Measurements from ENCODE around the gene TNPO3. TPM values are rescaled to one million over a fixed set of nuclear protein-coding genes. Genes with fewer than 3 reads are reported as not detected.
"Not testable (repeated sequence)": the region's sequence is repeated elsewhere in the genome, so short reads cannot be mapped to it uniquely, and the experiment has no call there.

Gene TNPO3
- total RNA-seq, 1 experiment from 2014 or later: 61.5 TPM

- DNase-seq (ENCODE audit: low read depth in 1 of 2, low spot score in 2 of 2): no peak
- Histone ChIP-seq H3K9me3 (replicated peaks) (no peaks in the 10 kb centered on the region), H3K4me3 (no peak overlapping the region), H3K27ac (no peak overlapping the region), H3K4me1 (replicated peaks) (peaks cover 4% of the 10 kb centered on the region), H3K36me3 (no peaks in the 10 kb centered on the region), H3K27me3 (replicated peaks) (no peaks in the 10 kb centered on the region)
These were observed 28.6 kb upstream of the TNPO3 start for GRCh38 chr7:129083525-129083924.

- Histone ChIP-seq H3K27me3 (replicated peaks) (no peaks in the 10 kb centered on the region), H3K4me3 (no peak overlapping the region), H3K36me3 (no peaks in the 10 kb centered on the region), H3K9me3 (replicated peaks) (no peaks in the 10 kb centered on the region), H3K27ac (no peak overlapping the region), H3K4me1 (replicated peaks) (peaks cover 20% of the 10 kb centered on the region)
- no peak for DNase-seq (ENCODE audit: low read depth in 1 of 2, low spot score in 2 of 2)
These were observed 23.5 kb upstream of the TNPO3 start for GRCh38 chr7:129078455-129078854.

GRCh38 chr7:129076886-129077285 lies 22.0 kb upstream of the TNPO3 start:
- Histone ChIP-seq H3K4me1 (replicated peaks) (peaks cover 36% of the 10 kb centered on the region), H3K27me3 (replicated peaks) (no peaks in the 10 kb centered on the region), H3K36me3 (no peaks in the 10 kb centered on the region), H3K4me3 (no peak overlapping the region), H3K9me3 (replicated peaks) (no peaks in the 10 kb centered on the region), H3K27ac (no peak overlapping the region)
- no peak for DNase-seq (ENCODE audit: low read depth in 1 of 2, low spot score in 2 of 2)

- peaks cover 34% of the 10 kb centered on the region for H3K4me1 ChIP-seq (replicated peaks)
- H3K4me3 ChIP-seq: no peak overlapping the region
- H3K36me3 ChIP-seq: no peaks in the 10 kb centered on the region
- H3K27ac ChIP-seq: peak overlapping the region; percentile 10; the same call in 1 of the 2 replicates
- no peaks in the 10 kb centered on the region for H3K9me3 ChIP-seq (replicated peaks)
- DNase-seq (ENCODE audit: low read depth in 1 of 2, low spot score in 2 of 2): no peak
- no peaks in the 10 kb centered on the region for H3K27me3 ChIP-seq (replicated peaks)
These were observed 20.1 kb upstream of the TNPO3 start for GRCh38 chr7:129074994-129075393.

- H3K27ac ChIP-seq: peak overlapping the region; percentile 55
- H3K4me3 ChIP-seq: no peak overlapping the region
- H3K4me1 ChIP-seq (replicated peaks): peaks cover 34% of the 10 kb centered on the region
- peak; percentile 77 to 90 for DNase-seq (ENCODE audit: low read depth in 1 of 2, low spot score in 2 of 2)
- H3K36me3 ChIP-seq: no peaks in the 10 kb centered on the region
- no peaks in the 10 kb centered on the region for H3K27me3 ChIP-seq (replicated peaks)
- H3K9me3 ChIP-seq (replicated peaks): no peaks in the 10 kb centered on the region
These were observed 19.5 kb upstream of the TNPO3 start for GRCh38 chr7:129074361-129074871.

GRCh38 chr7:129073738-129074137 lies 18.8 kb upstream of the TNPO3 start:
- H3K9me3 ChIP-seq (replicated peaks): no peaks in the 10 kb centered on the region
- H3K27me3 ChIP-seq (replicated peaks): no peaks in the 10 kb centered on the region
- no peak overlapping the region for H3K4me3 ChIP-seq
- H3K36me3 ChIP-seq: no peaks in the 10 kb centered on the region
- DNase-seq (ENCODE audit: low read depth in 1 of 2, low spot score in 2 of 2): no peak
- peaks cover 38% of the 10 kb centered on the region for H3K4me1 ChIP-seq (replicated peaks)
- peak overlapping the region; percentile 55 for H3K27ac ChIP-seq

GRCh38 chr7:129073204-129073603 lies 18.3 kb upstream of the TNPO3 start:
- Histone ChIP-seq H3K27me3 (replicated peaks) (no peaks in the 10 kb centered on the region), H3K4me1 (replicated peaks) (peaks cover 42% of the 10 kb centered on the region), H3K36me3 (no peaks in the 10 kb centered on the region), H3K9me3 (replicated peaks) (no peaks in the 10 kb centered on the region), H3K4me3 (no peak overlapping the region), H3K27ac (peak overlapping the region; percentile 55; the same call in 1 of the 2 replicates)
- DNase-seq (ENCODE audit: low read depth in 1 of 2, low spot score in 2 of 2): no peak

GRCh38 chr7:129072479-129073011 lies 17.6 kb upstream of the TNPO3 start:
- Histone ChIP-seq H3K27me3 (replicated peaks) (no peaks in the 10 kb centered on the region), H3K4me1 (replicated peaks) (peaks cover 49% of the 10 kb centered on the region), H3K36me3 (no peaks in the 10 kb centered on the region), H3K4me3 (no peak overlapping the region), H3K27ac (no peak overlapping the region), H3K9me3 (replicated peaks) (no peaks in the 10 kb centered on the region)
- no peak for DNase-seq (ENCODE audit: low read depth in 1 of 2, low spot score in 2 of 2)

- Histone ChIP-seq H3K36me3 (no peaks in the 10 kb centered on the region), H3K9me3 (replicated peaks) (no peaks in the 10 kb centered on the region), H3K4me3 (no peak overlapping the region), H3K27me3 (replicated peaks) (no peaks in the 10 kb centered on the region), H3K27ac (no peak overlapping the region), H3K4me1 (replicated peaks) (peaks cover 59% of the 10 kb centered on the region)
- DNase-seq (ENCODE audit: low read depth in 1 of 2, low spot score in 2 of 2): no peak
These were observed 14.1 kb upstream of the TNPO3 start for GRCh38 chr7:129069021-129069420.

GRCh38 chr7:129067943-129068548 lies 13.1 kb upstream of the TNPO3 start:
- peak overlapping the region; percentile 93 for H3K27ac ChIP-seq
- H3K36me3 ChIP-seq: no peaks in the 10 kb centered on the region
- H3K27me3 ChIP-seq (replicated peaks): no peaks in the 10 kb centered on the region
- no peak for DNase-seq (ENCODE audit: low read depth in 1 of 2, low spot score in 2 of 2)
- no peak overlapping the region for H3K4me3 ChIP-seq
- no peaks in the 10 kb centered on the region for H3K9me3 ChIP-seq (replicated peaks)
- peaks cover 49% of the 10 kb centered on the region for H3K4me1 ChIP-seq (replicated peaks)

- peak overlapping the region; percentile 93 for H3K27ac ChIP-seq
- not testable (repeated sequence) for H3K9me3 ChIP-seq (replicated peaks); H3K27me3 ChIP-seq (replicated peaks); H3K36me3 ChIP-seq; DNase-seq (ENCODE audit: low read depth in 1 of 2, low spot score in 2 of 2); H3K4me3 ChIP-seq
- H3K4me1 ChIP-seq (replicated peaks): peaks cover 40% of the 10 kb centered on the region
These were observed 12.2 kb upstream of the TNPO3 start for GRCh38 chr7:129067132-129067561.

GRCh38 chr7:129066290-129067131 lies 11.6 kb upstream of the TNPO3 start:
- Histone ChIP-seq H3K27ac (peak overlapping the region; percentile 93), H3K4me1 (replicated peaks) (peaks cover 35% of the 10 kb centered on the region), H3K4me3 (no peak overlapping the region), H3K36me3 (no peaks in the 10 kb centered on the region), H3K27me3 (replicated peaks) (no peaks in the 10 kb centered on the region), H3K9me3 (replicated peaks) (no peaks in the 10 kb centered on the region)
- DNase-seq (ENCODE audit: low read depth in 1 of 2, low spot score in 2 of 2): peak; percentile 95 to 97

- Histone ChIP-seq H3K36me3 (peaks cover 17% of the 10 kb centered on the region), H3K27me3 (replicated peaks) (no peaks in the 10 kb centered on the region), H3K4me3 (no peak overlapping the region), H3K4me1 (replicated peaks) (peaks cover 5% of the 10 kb centered on the region; the same call in 1 of the 2 replicates), H3K9me3 (replicated peaks) (no peaks in the 10 kb centered on the region), H3K27ac (no peak overlapping the region)
- DNase-seq (ENCODE audit: low read depth in 1 of 2, low spot score in 2 of 2): no peak
These were observed 1.1 kb upstream of the TNPO3 start for GRCh38 chr7:129055861-129056464.

Data from SJSA1 (cell line).